EH (cell line): ENCODE results near the gene UQCR11.

Experiments
- DNase-seq: peaks from one replicate; pipeline ENCODE4 v3.0.0-alpha.2; 2015; ENCODE audit warnings: low read depth

The UQCR11 gene

DNA sequence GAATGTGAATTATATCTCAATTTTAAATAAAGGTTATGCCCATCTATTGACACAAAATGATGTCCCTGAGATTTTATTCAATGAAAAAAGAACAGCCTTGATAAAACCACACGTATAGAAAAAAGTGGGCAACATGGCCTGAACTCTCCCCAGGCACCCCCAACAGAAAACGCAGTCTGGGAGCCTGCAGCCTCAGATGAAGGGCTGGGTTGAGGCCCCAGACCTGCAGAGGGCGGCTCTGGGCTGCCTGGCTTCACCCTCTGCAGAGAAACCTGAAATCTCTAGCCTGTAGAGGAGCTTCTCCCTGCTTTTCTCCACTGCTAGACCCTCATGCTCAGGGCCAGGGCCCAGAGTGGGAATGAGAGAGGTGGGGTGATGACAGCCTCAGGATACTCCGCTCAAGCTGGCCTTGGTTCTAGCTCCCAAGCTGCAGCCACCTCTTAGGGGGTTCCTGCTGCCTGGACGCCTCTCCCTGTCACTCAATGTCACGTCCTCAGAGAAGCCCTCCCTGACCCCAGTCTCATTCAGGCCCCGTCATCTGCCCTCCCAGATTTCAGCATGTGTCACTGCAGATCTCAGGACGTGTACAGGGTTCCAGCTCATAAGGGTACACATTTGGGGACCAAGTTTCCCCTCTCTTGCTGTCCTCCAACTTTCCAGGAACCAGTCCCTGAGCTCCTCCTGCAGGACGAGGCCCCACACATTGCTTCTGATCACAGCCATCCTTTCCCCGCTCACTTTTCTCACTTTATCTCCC, 14.4 kb downstream of the UQCR11 start:
- peak; percentile 41 for DNase-seq

DNA sequence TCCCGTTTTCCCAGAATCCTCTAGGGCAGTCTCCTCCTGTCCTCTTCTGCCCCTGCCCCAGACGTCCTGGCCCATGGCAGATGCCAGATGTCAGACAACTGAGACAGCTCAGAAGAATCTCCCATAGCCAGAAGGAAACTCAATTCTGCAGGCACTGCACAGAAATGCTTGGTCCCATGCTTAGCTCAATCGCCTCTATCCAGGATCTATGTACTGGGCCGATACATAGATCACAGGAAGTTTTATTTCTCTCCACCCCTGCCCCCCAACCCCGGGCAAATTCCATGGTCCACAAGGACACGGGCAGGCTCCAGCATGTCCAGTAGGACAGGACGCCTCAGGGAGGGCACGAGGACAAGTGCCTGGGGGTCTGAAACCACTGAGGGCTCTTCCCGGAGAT, 17.4 kb downstream of the UQCR11 start:
- no peak for DNase-seq

DNA sequence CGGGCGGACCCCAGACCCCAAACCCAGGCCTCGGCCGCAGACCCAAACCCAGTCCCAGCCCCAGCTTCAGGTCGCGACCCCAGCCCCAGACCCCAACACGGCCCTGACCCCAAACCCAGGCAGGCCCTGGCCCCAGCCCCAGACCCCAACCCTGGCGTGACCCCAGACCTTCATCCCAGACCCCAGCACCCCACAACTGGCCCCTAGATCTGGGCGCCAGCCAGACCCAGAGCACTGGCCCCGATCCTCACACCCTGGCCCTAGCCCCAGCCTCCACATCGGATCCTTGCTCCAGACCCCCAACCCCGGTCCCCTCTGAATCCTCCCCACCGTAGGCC, 20.1 kb downstream of the UQCR11 start:
- DNase-seq: no peak

DNA sequence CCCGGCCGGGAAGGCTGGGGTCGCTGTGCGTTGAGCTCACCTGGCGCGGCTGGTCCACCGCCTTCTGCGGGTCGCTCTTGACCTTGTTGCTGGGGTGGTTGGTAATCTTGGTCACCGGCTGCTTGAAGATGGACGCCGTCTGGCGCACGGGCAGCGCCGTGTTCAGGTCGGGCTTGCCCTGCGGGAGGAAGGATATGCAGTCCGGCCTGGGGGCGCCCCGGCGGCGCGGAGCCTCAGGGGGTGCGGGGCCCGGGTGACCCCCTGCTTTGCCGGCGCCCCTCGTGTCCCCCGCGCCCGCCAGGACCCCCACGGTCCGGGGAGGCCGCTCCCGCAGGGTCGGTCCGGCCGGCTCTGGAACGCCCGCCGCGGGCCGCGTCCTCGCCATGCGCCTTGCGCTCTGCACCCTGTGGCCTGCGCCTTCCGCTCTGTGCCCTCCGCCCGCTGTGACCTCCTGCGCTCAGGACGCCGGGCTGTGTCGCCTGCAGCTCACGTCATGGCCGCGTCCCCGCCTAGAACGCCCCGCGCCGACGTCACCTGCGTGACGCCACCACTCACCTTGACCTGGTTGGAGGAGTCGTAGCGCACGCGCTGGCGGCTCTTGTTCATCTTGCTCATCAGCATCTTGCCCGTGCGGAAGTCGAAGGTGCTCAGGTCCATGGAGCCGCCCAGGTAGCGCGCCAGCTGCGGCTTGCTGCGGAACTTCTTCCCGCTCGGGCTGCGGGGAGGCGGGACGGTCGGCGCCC, 20.6 kb downstream of the UQCR11 start:
- DNase-seq: no peak

- DNase-seq: no peak
These were observed 23.1 kb downstream of the UQCR11 start for GRCh38 chr19:1582201-1582600.

- DNase-seq: no peak
These were observed 24.3 kb downstream of the UQCR11 start for GRCh38 chr19:1580957-1581356.

DNA sequence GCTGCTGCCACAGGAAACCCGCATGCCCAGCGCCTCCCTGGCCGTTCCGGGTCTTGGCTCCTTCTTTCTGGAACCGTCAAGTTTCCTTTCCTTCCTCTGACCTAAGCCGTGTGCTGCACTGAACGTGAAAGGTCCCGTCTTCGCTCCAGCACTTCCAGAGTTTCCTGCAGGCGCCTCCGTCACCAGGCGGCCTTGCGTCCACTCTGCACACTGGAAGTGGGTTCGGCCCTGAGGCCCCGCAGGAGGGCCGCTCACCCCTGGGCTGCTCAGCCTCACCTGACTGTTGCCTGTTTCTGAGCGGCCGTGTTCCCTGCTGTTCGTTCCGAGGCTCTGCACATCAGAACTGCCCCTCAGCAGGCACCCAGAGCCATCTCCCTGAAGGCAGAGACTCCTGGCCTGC, 24.9 kb downstream of the UQCR11 start:
- DNase-seq: no peak

GRCh38 chr19:1579222-1579621, 26.0 kb downstream of the UQCR11 start:
- no peak for DNase-seq

GRCh38 chr19:1577929-1578618, 27.2 kb downstream of the UQCR11 start:
- DNase-seq: no peak

DNA sequence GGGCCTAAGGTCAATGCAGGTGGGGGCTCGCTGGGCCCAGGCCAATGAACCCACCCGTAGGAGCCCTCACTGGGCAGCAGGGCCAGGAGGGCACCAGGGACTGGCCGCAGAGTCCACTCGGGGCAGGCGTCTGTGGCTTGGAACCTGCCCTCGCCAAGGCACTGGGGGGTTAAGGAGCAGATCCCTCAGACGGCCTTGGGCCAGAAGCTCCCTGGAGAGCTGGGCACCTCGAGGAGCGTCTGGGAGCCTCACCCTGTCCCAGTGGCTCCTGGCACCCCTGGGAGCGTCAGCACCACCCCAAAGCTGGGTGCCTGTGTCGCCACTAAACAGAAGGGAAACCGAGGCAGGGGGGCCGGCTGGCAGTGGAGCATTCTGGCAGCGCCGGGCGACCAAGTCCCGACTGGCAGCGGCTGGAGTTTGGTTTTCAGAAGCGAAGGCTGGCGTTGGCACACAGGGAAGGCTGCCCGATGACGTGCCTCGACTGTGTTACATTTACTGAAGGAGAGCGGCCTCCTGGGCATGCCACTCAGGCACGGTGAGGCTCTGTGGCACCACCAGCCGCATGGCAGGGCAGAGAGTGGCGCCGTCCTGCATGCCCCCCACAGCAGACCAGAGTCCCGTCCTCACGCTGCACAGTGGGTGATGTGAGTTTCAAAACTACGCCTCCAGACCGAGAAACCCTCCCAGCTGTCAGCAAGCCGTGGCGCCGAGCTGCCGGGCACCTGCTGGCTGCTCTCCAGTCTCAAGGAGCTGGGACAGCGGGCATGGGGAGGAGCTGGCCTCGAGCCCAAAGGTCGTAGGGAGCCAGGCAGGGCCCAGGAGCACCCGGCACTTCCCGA, 28.0 kb downstream of the UQCR11 start:
- no peak for DNase-seq

DNA sequence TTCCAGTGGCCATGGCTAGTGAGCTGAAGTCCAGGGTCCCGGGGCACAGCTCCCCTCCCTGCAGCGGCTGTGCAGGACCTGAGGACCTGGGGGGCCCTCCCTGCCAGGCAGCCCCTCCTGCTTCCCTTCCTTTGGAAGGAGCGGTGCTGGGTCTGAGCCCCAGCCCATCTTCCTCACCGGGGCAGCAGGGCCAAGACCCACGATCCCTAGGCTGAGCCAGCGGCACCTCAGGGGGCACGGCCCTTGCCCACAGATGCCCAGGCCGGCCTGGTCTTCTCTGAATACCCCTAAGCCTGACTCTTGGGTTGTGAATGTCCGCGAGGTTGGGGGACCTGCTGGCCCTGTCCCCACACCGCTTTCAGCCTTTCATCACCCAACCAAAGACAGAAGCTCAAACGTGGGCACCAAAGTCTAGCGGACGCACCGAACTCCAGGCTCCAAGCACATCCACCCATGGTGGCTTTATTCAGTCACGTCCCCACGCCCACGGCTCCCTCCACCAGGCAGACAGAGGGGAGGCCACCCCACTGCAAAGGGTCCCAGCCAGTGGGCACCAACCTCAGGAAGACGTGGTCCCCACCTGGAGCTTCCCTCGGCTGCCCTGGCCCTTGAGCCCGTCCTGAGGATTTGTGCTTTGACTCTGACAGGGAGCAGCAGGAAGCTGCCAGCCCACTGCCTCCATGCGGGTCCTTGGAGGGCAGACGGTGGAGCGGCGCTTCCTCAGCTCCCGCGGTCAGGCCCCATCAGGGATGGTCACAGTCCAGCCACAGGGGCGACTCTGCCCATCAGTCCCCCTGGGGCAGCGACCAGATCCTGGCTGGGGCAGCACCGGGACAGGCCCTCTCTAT, 28.8 kb downstream of the UQCR11 start:
- DNase-seq: no peak

DNA sequence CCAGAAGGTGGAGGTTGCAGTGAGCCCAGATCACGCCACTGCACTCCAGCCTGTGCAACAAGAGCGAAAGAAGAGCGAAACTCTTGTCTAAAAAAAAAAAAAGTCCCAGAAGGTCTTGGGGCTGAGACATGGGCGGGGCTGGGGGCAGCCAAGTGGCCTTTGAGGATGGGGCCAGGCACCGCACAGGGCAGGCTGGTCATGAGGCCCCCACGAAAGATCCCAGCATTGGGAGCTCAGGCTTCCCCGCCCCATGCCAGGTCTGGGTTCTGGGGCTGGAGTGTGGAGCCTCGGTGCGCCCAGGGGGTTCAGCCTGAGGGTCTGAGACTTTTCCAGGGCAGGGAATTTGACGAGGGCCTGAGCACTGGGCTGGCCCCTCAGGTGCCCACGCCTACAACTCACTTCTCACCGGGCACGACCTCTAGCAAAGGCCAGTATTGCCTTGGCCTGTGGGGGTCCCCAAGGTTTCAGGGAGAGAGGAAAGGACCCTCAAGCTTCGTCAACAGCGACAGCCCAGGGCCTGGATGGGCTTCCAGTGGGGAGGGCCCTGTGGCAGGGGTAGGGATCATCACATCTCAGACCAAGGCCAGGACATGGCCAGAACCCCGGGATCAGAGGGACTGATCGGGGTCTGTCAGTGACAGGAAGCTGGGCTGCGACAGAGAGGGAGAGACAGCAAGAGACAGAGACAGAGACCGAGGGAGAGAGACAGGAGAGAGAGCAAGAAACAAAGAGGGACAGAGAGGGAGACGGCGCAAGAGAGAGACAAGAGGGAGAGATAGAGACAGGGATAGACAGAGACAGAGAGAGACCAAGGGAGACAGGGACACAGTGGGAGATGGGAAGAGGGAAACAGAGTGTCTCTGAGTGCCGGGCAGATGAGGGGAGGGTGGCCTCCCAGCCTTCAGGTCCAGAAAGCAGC, 29.7 kb downstream of the UQCR11 start:
- no peak for DNase-seq

- DNase-seq: no peak
These were observed 30.7 kb downstream of the UQCR11 start for GRCh38 chr19:1574354-1575136.

GRCh38 chr19:1572795-1573194, 32.5 kb downstream of the UQCR11 start:
- DNase-seq: no peak

DNA sequence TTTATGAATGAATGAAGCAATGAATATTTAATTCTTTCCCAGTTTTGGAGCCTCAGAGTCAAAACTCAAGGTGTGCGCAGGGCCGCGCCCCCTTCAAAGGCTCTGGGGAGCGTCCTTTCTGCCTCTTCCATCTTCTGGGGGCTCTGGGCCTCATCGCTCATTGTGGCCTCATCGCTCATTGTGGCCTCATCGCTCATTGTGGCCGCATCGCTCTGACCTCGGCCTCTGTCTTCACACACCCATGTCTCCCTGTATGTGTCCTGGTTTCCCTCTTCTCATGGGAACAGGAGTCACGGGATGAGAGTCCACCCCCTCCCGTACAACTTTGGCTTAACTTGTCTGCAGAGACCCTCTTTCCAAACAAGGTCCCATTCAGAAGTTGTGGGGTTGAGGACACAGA, 33.9 kb downstream of the UQCR11 start:
- DNase-seq: no peak

- no peak for DNase-seq
These were observed 34.4 kb downstream of the UQCR11 start for GRCh38 chr19:1570836-1571235.

GRCh38 chr19:1569997-1570396, 35.3 kb downstream of the UQCR11 start:
- no peak for DNase-seq

DNA sequence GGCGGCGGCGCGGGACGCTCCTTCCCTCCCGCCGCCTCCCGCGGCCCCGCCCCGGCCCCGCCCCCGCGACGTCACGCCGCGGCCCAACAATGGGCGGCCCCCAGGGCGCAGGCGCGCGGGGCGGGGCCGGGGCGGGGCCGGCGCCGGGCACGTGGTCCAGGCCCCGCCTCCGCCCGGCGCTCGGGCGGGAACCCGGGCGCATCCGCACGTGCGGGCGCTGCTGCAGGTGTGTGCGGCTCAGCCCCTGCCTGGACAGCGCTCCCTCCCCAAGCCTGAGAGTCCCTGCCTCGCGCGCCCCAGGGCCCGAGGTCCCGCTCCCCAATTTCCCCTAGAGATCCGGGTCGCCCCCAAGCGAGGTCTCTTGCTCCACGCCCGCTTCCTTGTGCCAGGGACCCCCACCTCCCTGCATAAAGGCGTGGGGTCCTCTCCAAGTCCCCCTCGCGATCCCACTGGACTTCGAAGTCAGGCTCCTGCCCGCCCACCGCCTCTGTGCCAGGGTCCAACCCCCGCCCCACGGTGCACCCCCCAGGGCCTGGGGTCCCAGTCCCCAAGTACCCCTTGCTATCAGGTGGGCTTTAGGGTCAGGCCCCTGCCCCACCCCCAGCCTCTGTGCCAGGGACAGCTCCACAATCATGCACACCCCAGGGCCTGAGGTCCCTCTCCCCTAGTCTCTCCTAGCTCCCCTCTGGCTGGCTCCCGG, 36.8 kb downstream of the UQCR11 start, which contains the start of gene MEX3D:
Gene MEX3D, minus strand, starts transcription at position 6 of the 700 bp plus-strand sequence. CDS start 267 bp downstream, outside the sequence.
- peak; percentile 76 for DNase-seq

DNA sequence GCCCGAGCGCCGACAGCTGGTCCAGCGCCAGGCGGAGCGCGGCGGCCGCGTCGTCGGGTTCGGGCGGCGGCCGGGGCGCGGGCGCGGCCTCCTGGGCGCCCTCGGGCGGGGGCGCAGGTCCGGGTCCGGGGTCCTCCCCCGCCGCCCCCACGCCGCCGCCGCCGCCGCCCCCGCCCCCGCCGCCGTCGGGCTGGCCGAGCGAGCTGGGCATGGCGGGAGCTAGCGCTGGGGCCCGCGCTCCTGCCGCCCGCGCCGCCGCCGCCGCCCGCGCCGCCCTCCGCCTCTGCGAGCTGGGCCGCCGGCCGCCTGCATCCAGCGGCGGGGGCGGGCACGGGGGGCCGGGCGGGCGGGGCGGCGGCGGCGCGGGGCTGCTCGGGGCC, 37.4 kb downstream of the UQCR11 start:
- DNase-seq: no peak
